ENCODE measurements around the gene ABHD1.
A peak's percentile ranks its signal among the peaks of the same experiment; 100 is the strongest.

The ABHD1 gene

GRCh38 chr2:27135478-27135955 lies 11.9 kb downstream of the ABHD1 start:
- DNase-seq (ENCODE audit: low spot score), result no peak

DNA sequence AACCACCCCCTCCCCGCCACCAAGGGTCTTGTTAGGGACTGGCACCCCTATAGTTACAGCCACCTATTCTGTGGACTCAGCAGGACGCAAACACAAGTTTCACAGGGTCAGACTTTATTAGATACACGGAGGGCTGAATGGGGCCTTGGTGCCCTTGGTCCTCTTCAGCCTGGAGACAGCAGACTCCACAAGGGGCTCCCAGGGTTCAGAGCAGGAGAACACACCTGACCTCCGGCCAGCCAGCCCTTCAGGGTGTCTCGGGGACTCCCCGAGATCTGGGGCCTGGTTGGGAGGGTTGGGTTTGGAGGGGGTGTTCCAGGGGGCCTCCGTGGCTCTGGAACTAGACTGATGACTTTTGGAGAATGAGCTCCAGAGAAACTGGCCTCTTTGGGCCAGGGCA lies 13.1 kb downstream of the ABHD1 start:
- no peak for DNase-seq (ENCODE audit: low spot score)

DNA sequence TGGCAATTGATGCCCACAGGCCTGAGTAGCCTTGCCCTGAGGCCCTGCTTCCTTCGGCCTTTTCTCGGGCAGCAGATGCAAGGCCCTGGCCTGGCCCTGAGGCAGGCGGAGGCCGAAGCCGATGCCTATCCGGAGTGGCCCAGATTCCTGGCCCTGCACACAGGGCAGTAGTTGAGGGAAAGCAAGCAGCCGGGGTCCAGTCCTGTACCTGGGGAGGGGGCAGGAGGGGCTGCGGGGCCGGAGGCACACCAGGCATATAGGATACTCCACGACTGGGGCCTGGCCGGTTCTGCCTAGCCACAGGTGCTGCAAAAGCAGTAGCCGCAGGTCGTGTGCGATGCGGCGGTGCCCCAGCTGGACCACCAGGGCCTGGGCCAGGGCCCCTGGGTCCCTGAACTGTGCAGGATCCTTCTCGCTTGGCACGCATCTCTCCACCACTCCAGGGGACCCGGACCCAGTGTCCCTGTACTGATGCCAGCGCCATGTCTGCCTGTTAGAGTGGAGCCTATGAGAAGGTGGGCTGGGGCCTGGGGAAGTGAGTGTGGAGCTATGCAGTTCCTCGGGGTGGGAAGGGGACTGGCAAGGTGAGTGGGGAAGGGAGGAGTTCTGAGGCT lies 13.8 kb downstream of the ABHD1 start:
- no peak for DNase-seq (ENCODE audit: low spot score)

DNA sequence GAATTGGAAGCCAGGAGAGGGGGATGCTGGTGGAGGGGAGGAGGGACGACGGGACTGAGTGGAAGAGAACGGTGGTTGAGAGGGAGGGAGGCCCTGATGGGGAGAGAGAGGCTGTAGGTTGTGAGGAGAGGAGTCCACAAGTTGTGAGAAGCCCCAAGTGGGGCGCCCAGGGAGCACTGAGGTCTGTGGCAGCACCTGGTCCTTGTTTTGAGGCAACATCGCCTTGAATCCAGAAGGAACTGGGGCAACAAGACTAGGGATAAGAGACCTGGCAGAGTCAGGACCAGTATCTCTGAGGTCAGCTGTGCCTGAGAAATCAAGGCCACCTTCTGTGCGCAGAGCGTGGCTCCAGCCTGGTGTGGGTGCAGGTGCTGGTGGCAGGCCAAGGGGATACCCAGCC lies 14.5 kb downstream of the ABHD1 start:
- DNase-seq (ENCODE audit: low spot score), result no peak

- no peak for DNase-seq (ENCODE audit: low spot score)
Observed at GRCh38 chr2:27139310-27139709, 15.7 kb downstream of the ABHD1 start, which contains the start of gene PRR30. PRR30 (minus strand) TSS chr2:27139410; CDS start chr2:27138329, 1,081 bp downstream.

DNA sequence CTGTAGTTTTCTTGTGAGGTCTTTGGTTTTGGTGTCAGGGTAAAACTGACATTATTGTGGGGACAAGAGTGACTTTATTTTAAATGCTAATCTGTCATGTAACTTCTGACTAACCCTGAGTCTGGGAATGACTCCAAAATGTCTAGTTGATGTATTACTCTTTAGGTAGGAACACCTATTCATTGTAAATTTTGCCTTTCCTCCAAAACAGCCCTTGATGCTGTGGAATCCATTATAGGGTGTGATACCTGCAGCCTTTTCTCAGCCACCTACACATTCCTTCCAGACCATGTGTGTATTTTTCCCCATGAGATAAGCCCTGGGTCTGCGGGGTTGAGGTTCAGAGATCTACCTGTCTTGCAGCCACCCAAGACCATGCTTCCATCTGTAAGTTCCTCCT lies 19.7 kb downstream of the ABHD1 start:
- no peak for DNase-seq (ENCODE audit: low spot score)

DNA sequence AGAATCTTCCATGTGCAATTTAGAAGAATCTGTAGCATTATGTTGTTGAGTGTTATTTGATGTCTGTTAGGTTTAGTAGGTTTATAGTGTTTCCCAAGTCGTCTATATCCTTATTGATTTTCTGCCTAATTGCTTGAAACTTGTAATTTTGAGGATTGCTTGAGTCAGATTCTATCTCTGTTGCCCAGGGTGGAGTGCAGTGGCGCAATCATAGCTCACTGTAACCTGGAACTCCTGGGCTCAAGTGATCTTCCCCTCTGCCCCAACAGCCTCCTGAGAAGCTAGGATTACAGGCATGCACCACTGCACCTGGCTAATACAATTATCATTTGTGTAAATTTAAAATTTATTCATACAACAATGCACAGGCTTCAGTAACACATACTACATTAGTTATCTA lies 22.1 kb downstream of the ABHD1 start:
- DNase-seq (ENCODE audit: low spot score), result no peak

GRCh38 chr2:27147935-27148334 lies 24.3 kb downstream of the ABHD1 start:
- no peak for DNase-seq (ENCODE audit: low spot score)

DNA sequence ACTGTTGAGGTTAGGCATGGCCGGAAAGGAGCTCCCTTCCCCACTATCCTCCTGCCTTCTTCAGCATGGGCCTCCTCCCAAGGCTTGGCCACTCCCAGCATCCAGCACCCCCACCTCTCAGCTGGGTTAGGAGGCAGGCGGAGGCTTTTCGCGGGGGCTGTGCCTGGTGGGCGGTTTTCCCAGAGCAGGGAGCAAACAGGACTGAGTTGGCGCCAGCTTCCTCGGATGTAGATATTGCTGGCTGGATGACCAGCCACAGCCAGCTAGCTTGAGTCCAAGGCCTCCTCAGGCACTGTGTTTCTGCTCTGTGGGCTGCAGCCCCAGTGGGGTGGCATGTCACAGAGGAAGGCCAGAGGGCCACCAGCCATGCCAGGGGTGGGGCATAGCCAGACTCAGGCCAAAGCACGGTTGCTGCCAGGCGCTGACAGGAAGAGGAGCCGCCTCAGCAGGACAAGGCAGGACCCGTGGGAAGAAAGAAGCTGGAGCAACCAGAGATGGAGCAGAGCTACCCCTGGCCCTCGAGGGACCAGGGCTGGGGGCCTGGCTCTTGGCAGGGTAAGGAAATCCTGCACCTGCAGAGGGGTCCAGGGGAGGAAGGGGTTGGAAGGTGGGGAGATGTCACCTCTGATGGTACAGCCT lies 25.3 kb downstream of the ABHD1 start, which contains the start of gene TCF23:
Gene TCF23 (plus strand): TSS at position 204 of the 639 bp plus-strand sequence. CDS start 130 bp downstream, at position 334.
- DNase-seq (ENCODE audit: low spot score), result no peak

GRCh38 chr2:27149570-27150405 lies 26.2 kb downstream of the ABHD1 start:
- DNase-seq (ENCODE audit: low spot score), result no peak

GRCh38 chr2:27150639-27151230 lies 27.1 kb downstream of the ABHD1 start:
- DNase-seq (ENCODE audit: low spot score), result no peak

- DNase-seq (ENCODE audit: low spot score), result no peak
Observed at GRCh38 chr2:27152102-27152795, 28.6 kb downstream of the ABHD1 start.

DNA sequence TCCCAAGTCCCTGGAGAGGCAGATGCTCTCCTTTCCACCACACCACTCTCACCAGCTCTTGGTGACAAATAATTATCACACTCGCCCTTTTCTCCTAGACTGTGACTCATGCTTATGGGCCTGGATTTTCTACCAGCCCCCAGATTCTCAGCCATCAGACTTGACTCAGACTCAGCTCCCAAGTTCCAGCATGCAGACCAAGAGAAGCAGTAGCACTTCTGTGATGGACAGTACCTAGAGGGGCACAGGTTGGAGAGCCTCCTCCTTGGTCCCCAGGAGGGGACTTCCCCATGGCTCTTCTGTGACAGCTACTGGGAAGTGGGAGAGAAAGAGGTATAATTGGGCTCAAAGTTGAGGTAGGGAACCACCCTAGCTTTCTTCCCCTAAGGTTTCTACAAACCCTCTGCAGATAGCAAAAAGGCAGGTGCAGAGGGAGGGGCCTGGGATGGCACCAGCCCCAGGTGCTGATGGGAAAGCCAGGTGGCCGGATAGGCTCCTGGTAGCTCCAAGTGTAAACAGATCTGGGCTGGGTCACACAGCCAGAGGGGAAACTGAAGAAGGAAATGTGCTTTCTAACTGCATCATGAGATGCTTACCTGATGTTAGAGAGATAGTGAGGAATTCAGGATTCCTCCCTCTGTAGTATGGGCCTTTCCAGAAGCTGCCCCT lies 29.3 kb downstream of the ABHD1 start:
- DNase-seq (ENCODE audit: low spot score), result no peak

DNA sequence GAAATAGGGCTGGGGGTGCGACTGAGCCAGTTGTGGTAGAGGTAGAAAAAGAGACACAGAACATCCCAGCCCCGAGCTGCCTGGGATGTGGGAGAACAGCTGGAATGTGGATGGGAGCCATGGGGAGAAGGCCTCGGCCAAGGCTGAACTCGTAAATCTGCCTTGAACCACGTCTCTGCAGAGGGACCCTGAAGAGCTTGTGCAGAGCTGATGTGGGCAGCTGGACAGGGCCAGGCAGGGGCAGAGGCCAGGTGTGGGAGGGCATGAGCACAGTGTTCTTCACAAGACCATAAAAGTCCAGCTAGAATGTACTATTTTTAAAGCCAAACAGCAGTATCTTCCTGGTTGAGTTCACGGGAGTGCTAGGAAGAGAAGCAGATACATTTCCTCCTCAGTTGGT lies 30.9 kb downstream of the ABHD1 start:
- DNase-seq (ENCODE audit: low spot score), result no peak

- DNase-seq (ENCODE audit: low spot score), result no peak
Observed at GRCh38 chr2:27155069-27155520, 31.5 kb downstream of the ABHD1 start.

GRCh38 chr2:27158468-27158867 lies 34.9 kb downstream of the ABHD1 start:
- DNase-seq (ENCODE audit: low spot score), result no peak

DNA sequence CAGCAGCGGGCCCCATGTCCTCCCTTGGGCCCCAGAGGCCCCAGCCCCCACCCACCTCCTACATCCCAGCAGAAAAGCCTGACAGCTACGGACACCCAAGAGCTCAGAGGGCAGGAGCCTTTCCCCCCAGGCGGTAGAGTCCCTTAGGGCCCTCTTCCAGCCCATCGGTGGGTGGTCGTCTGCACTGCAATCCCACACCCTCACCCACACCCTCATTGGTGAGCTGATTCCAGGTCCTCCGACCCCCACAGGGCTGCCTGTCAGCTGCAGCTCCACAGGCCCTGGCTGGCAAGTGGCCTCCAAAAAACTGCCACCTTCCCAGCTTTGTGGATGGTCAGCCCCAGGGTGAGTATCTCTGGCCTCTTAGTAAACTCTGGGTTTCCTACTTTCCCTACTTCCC lies 35.7 kb downstream of the ABHD1 start:
- no peak for DNase-seq (ENCODE audit: low spot score)

GRCh38 chr2:27160191-27160590 lies 36.6 kb downstream of the ABHD1 start:
- DNase-seq (ENCODE audit: low spot score), result peak; percentile 51

- no peak for DNase-seq (ENCODE audit: low spot score)
Observed at GRCh38 chr2:27162151-27163121, 38.8 kb downstream of the ABHD1 start.

All from SK-N-DZ (cell line).